Measurements from ENCODE around the gene TMUB2. TPM values are rescaled to one million over a fixed set of nuclear protein-coding genes. Genes with fewer than 3 reads are reported as not detected.
"Not testable (repeated sequence)": the region's sequence is repeated elsewhere in the genome, so short reads cannot be mapped to it uniquely, and the experiment has no call there.

Gene TMUB2
- total RNA-seq, 2 donors from 2014 or later = 22.6 to 31.0 TPM

DNA sequence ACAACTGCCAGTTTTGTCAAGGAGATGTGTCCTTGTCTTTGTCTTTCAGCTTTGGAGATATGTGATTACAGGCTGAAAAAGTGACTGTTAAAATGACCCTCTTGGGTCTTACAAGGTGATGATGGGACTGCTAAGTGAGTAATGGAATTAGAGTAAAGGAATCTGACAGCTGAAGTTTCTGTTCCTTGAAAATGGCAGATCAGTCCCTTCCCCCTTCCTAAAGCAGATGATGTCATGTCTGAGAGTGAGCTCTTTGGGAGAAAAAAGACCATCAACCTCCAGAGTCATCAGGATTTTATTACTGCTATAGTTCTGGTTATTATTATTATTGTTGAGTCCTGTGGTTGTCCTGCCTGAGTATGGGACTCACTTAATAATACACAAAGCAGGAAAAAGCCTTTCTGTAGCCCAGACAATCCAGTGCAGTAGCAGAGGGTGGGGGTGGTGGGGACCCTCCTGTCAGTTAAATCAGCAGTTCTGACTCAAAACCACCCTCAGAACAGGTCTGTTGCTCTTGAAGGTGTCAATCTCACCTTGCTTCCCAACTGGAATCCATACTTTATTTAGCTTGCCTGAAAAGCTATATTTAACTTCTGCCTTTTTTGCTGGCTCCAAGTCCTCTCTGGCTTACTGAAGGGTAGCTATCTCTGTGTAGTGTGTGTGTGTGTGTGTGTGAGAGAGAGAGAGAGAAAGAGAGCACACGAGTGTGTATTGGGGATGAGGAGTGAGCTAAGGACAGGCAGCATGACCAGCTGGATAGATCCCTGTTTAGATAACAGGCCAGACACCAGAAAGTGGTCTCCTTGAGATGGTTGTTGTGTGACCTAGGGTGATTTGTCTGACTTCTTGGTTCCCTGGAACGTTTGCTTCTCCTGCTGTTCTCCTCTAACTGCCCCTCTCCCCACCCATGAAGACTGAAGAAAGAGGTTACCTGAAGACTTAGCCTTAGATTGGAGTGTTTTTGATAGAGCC lies 40.1 kb upstream of the TMUB2 start:
- Histone ChIP-seq H3K27ac (no peak overlapping the region), H3K4me1 (peaks cover 9% of the 10 kb centered on the region), H3K9me3 (no peaks in the 10 kb centered on the region), H3K27me3 (no peaks in the 10 kb centered on the region), H3K36me3 (replicated peaks in 1 of 2; ENCODE audit: insufficient read depth in 1 of 2, low read depth in 2 of 2) (no peaks in the 10 kb centered on the region), H3K4me3 (no peak overlapping the region)
- intact Hi-C loops (cut with DNase I) = no loop called here
- TF ChIP-seq, protein P1, sequence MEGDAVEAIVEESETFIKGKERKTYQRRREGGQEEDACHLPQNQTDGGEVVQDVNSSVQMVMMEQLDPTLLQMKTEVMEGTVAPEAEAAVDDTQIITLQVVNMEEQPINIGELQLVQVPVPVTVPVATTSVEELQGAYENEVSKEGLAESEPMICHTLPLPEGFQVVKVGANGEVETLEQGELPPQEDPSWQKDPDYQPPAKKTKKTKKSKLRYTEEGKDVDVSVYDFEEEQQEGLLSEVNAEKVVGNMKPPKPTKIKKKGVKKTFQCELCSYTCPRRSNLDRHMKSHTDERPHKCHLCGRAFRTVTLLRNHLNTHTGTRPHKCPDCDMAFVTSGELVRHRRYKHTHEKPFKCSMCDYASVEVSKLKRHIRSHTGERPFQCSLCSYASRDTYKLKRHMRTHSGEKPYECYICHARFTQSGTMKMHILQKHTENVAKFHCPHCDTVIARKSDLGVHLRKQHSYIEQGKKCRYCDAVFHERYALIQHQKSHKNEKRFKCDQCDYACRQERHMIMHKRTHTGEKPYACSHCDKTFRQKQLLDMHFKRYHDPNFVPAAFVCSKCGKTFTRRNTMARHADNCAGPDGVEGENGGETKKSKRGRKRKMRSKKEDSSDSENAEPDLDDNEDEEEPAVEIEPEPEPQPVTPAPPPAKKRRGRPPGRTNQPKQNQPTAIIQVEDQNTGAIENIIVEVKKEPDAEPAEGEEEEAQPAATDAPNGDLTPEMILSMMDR (IDR thresholded peaks at IDR 0.05) = no peak
- TF ChIP-seq POLR2A (IDR thresholded peaks at IDR 0.05) = no peak
- ATAC-seq = no peak
- no peak for DNase-seq
- WGBS, 2 donors = 17 to 42% methylated on average over 2 of the region's 2 CpGs

DNA sequence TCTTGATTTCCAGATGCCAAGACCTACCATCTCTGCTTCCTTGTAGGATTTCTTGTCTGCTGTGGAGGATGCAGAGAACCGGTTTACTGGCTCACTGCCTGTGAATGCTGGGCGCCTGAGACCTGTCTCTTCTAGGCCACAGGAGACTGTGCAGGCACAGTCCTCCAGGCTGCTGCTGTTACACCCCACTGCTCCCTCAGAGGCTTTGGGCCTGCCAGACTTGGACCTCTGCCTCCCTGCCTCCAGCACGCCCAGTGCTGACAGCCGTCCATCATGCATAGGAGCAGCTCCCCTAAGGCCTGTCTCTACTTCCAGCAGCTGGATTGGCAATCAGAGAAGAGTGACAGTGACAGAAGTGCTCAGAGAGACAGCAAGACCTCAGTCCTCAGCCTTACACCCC lies 39.0 kb upstream of the TMUB2 start:
- Histone ChIP-seq H3K27ac (no peak overlapping the region), H3K4me1 (no peaks in the 10 kb centered on the region), H3K36me3 (replicated peaks in 1 of 2; ENCODE audit: insufficient read depth in 1 of 2, low read depth in 2 of 2) (no peaks in the 10 kb centered on the region), H3K27me3 (no peaks in the 10 kb centered on the region), H3K4me3 (no peak overlapping the region), H3K9me3 (no peaks in the 10 kb centered on the region)
- DNase-seq (no peak), ATAC-seq (no peak)
- TF ChIP-seq POLR2A (IDR thresholded peaks at IDR 0.05) = no peak
- TF ChIP-seq, protein P1 (IDR thresholded peaks at IDR 0.05) = no peak
- intact Hi-C loops (cut with DNase I) = no loop called here
- WGBS, 2 donors = 82 to 87% methylated on average over 3 to 4 of the region's 4 CpGs

DNA sequence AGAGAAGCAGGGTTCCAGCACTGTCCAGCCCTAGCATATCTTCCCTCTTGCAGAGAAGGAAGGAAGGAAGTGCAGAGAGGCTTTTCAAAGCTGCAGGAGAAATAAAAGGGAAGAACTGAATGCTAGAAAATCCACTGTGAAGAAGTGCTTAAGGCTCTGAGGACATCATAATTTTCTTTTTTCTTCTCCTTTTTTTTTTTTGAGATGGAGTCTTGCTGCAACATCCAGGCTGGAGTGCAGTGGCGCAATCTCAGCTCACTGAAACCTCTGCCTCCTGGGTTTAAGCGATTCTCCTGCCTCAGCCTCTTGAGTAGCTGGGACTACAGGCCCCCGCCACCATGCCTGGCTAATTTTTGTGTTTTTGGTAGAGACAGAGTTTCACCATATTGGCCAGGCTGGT lies 37.7 kb upstream of the TMUB2 start:
- 93% methylated on average over 3 of the region's 3 CpGs for WGBS, 2 donors
- not testable (repeated sequence) for H3K27ac ChIP-seq

DNA sequence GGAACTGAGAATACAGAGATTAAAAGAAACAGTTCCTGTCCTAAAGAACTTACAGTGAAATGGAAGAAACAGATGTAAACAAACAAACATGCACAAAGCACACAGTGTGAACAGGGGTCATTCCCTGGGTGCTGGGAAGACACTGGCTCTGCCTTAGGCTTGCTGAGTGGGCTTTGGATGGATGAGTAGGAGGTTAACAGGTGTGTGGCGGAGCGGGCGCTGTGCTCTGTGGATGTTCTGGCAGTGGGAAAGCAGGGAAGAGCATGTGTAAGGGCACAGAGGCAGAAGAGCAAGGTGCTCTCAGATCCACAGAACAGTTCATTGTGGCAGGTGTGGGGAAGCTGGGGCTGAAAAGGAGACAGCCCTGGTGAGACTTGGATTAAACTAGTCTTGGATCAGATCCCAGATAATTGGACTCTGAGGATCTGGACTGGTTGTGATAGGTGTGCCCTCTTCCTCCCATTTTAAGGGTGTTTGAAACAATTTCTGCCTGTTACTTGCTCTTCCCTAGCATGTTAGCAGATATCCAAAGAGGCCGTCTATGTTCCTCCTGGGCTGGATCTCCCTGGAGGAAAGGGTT lies 36.9 kb upstream of the TMUB2 start:
- Histone ChIP-seq H3K27ac (no peak overlapping the region), H3K4me3 (no peak overlapping the region), H3K4me1 (no peaks in the 10 kb centered on the region), H3K27me3 (no peaks in the 10 kb centered on the region), H3K36me3 (replicated peaks in 1 of 2; ENCODE audit: insufficient read depth in 1 of 2, low read depth in 2 of 2) (no peaks in the 10 kb centered on the region), H3K9me3 (no peaks in the 10 kb centered on the region)
- DNase-seq (no peak), ATAC-seq (no peak)
- no peak for TF ChIP-seq POLR2A (IDR thresholded peaks at IDR 0.05)
- TF ChIP-seq, protein P1 (IDR thresholded peaks at IDR 0.05) = no peak
- WGBS, 2 donors = 92 to 94% methylated on average over 4 of the region's 4 CpGs
- intact Hi-C loops (cut with DNase I) = no loop called here

More for the DNA sequence above, 37.7 kb upstream of the TMUB2 start:
- ATAC-seq; H3K9me3 ChIP-seq; H3K4me1 ChIP-seq; H3K36me3 ChIP-seq (replicated peaks in 1 of 2; ENCODE audit: insufficient read depth in 1 of 2, low read depth in 2 of 2); DNase-seq; intact Hi-C loops (cut with DNase I); H3K4me3 ChIP-seq; H3K27me3 ChIP-seq: not testable (repeated sequence)

DNA sequence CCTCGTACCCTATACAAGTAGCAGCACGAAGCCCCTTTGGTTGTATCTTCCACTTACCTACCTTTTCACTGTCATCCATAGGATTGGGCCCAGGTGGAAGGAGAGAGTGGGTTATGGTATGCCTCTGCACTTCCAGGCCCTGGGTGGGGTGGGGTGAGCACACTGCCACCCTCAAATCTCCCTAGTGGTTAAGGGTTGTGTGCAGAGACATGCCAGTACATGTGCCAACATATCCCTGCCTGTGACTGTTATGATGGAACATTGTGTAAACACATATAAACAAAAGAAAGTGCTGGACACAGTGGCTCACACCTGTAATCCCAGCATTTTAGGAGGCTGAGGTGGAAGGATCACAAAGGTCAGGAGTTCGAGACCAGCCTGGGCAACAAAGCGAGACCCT lies 33.9 kb upstream of the TMUB2 start:
- H3K9me3 ChIP-seq = no peaks in the 10 kb centered on the region
- no peak overlapping the region for H3K27ac ChIP-seq
- intact Hi-C loops (cut with DNase I) = no loop called here
- H3K27me3 ChIP-seq = no peaks in the 10 kb centered on the region
- ATAC-seq (no peak), DNase-seq (no peak)
- no peak for TF ChIP-seq POLR2A (IDR thresholded peaks at IDR 0.05)
- TF ChIP-seq, protein P1 (IDR thresholded peaks at IDR 0.05) = no peak
- 97 to 98% methylated on average over 3 to 4 of the region's 4 CpGs for WGBS, 2 donors
- no peaks in the 10 kb centered on the region for H3K4me1 ChIP-seq
- no peaks in the 10 kb centered on the region for H3K36me3 ChIP-seq (replicated peaks in 1 of 2; ENCODE audit: insufficient read depth in 1 of 2, low read depth in 2 of 2)
- no peak overlapping the region for H3K4me3 ChIP-seq
